ENCODE results near the gene PDE8B. TPM values are rescaled to one million over a fixed set of nuclear protein-coding genes. Genes with fewer than 3 reads are reported as not detected.

Gene PDE8B
- total and polyA plus RNA-seq, 4 donors: 0.19 to 0.82 (median 0.49) TPM

- no peak for TF ChIP-seq REST (IDR thresholded peaks at IDR 0.05)
- TF ChIP-seq YY1 (IDR thresholded peaks at IDR 0.05): no peak
These were observed 37.7 kb upstream of the PDE8B start (continued) for GRCh38 chr5:77172713-77173328.

DNA sequence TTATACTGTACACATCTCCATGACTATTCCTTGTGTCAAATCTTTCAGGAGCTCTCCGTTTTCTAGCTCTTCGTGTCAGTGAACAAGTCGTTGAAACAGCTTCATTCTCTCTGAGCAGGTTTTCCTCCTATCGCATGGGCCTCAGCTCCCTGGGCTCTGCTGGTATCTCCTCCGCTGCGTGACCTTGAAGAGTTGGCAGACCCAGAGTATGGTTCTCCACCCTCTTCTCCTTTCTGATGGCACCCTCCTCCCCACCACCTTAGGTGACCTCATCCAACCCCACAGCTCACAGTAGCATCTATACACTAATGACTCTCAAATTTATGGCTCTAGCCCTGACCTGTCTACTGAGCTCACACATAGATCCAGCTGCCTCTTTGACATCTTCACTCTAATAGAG is 36.0 kb upstream of the PDE8B start:
- Histone ChIP-seq H3K27ac (ENCODE audit: low read depth in 1 of 2, low read length in 2 of 2) (no peak overlapping the region), H3K9me3 (ENCODE audit: control insufficient read depth in 4 of 4, low read length in 3 of 4) (no peaks in the 10 kb centered on the region), H3K27me3 (ENCODE audit: control insufficient read depth in 4 of 4, insufficient read depth in 4 of 4, low read length in 3 of 4) (peaks cover 0 to 10% (median 3%) of the 10 kb centered on the region in 4 donors), H3K4me1 (ENCODE audit: control insufficient read depth in 4 of 4, insufficient read depth in 4 of 4, low read length in 3 of 4) (no peaks in the 10 kb centered on the region), H3K4me3 (ENCODE audit: low read depth in 1 of 3, low read length in 3 of 3) (no peak overlapping the region), H3K9ac (ENCODE audit: low read depth in 1 of 2, low read length in 2 of 2) (no peak overlapping the region), H3K36me3 (ENCODE audit: control insufficient read depth in 4 of 4, insufficient read depth in 3 of 4, low read depth in 1 of 4, low read length in 3 of 4) (no peaks in the 10 kb centered on the region)
- TF ChIP-seq NR2F2 (IDR thresholded peaks at IDR 0.05) (no peak), RAD21 (IDR thresholded peaks at IDR 0.05) (no peak), EGR1 (IDR thresholded peaks at IDR 0.05; ENCODE audit: low read depth in 2 of 2) (no peak), MAX (IDR thresholded peaks at IDR 0.05) (no peak), GABPA (IDR thresholded peaks at IDR 0.05 in 1 of 2, conservative IDR thresholded peaks at IDR 0.05 in 1 of 2) (no peak), HNF4A (conservative IDR thresholded peaks at IDR 0.05) (no peak), SP1 (IDR thresholded peaks at IDR 0.05) (no peak), HNF4G (IDR thresholded peaks at IDR 0.05) (no peak), RXRA (IDR thresholded peaks at IDR 0.05) (no peak), REST (IDR thresholded peaks at IDR 0.05) (no peak), FOXA2 (IDR thresholded peaks at IDR 0.05) (no peak)
- TF ChIP-seq, protein P1, sequence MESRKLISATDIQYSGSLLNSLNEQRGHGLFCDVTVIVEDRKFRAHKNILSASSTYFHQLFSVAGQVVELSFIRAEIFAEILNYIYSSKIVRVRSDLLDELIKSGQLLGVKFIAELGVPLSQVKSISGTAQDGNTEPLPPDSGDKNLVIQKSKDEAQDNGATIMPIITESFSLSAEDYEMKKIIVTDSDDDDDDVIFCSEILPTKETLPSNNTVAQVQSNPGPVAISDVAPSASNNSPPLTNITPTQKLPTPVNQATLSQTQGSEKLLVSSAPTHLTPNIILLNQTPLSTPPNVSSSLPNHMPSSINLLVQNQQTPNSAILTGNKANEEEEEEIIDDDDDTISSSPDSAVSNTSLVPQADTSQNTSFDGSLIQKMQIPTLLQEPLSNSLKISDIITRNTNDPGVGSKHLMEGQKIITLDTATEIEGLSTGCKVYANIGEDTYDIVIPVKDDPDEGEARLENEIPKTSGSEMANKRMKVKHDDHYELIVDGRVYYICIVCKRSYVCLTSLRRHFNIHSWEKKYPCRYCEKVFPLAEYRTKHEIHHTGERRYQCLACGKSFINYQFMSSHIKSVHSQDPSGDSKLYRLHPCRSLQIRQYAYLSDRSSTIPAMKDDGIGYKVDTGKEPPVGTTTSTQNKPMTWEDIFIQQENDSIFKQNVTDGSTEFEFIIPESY (IDR thresholded peaks at IDR 0.05): no peak
- DNase-seq (ENCODE audit: low spot score): no peak
- WGBS: 85% methylated on average over 6 of the region's 6 CpGs
